Activated naive CD4-positive, alpha-beta T cell treated with anti-CD3 and anti-CD28 coated beads, Interleukin-2, amount 50 U/mL, for 16 hours (primary cell): ENCODE results near the gene ISCA1.

Experiments used
- DNase-seq: peaks from one replicate; pipeline ENCODE4 v3.0.0-alpha.2; 2020

Gene ISCA1

DNA sequence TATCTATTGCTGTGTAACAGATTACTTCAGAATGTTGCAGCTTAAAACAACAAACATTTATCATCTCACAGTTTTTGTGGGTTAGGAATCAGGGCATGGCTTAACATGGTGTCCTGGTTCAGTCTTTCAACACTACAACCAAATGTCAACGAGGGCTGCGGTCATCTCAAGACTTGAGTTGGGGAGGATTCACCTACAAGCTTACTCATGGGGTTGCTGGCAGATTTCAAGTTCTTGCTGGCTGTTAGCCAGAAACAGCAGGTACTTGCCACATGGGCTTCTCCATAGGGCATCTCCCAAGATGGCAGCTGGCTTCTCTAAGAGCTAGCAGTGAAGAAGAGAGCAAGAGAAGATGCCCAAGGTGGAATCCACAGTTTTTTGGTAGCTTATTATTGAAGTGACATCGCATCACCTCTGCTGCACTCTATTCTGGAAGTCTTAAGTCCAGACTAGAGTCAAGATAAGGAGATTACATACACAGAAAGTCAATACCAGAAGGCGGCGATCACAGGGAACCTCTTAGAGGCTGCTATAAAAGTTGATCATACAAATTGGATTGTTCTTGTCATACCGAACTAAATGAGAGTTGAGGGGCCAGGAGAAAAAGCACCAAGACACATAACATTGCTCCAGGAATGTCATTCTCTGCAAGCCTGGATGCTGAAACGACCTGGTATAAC, 65.1 kb downstream of the ISCA1 start:
- no peak for DNase-seq
